Epidermal melanocyte (primary cell): ENCODE results near the gene TMEM220.

Experiments
- DNase-seq: peaks from one replicate; pipeline ENCODE4 v3.0.0; 2011; ENCODE audit warnings: low spot score; ENCODE audit not compliant: insufficient read length

The TMEM220 gene

DNA sequence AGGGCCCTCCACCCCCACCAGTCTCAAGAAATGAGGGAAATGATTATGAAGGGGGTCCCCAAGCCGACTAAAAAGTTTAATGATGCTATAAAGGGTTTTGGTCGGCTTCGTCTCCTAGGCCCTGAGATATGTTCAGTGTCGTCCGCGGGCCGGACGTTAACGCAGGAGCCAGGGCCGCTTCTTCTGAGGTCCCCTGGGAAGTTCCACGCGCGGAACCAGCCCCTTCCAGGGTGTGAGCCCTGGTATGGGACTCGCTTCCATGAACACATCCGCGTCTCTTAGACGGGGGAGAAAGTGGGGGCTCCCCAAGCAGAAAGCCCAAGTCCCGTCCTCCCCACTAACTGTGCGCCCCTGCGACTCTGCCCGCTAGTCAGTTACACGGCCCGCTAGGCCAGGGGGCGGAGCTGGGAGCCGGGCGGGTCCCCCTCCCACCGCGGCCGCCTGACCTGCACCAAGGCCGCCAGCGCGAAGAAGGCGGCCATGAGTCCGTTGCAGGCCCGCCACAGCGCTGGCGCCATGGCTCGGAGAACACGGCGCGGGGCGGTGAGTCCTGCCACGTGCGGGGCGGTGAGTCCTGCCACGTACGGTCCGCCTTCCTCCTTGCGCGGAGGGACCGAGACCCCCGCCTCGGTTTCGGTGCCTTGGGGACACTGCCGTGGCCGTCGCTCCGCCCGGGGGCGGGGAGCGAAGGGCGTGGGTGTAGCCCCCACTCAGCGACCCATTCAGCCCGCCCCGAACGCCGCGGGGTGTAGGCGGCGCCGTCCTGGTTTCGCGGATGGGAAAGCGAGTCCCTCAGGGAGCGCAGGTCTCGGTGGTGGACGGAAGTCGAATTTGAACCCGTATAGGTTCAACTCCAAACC is at the start of gene TMEM220:
Gene TMEM220, minus strand, starts transcription at position 690 of the 860 bp plus-strand sequence. Its CDS starts 172 bp downstream, at position 518.
- peak; percentile 42 for DNase-seq

- no peak for DNase-seq
Measured at GRCh38 chr17:10779609-10780008, 49.8 kb upstream of the TMEM220 start.

DNA sequence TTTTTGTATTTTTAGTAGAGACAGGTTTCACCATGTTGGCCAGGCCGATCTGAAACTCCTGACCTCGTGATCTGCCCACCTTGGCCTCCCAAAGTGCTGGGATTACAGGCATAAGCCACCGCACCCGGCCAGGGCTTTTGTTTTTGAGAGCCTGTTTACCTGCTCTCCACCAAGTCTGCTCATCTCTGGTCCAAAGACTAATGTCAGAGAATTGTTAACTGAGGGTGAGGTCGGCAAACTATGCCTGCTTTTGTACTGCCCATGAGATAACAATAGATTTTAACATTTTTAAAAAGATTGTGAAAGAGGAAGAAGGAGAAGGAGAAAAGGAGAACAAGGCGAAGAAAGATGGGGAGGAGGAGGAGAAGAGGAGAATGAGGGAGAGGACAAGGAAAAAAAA is 48.1 kb upstream of the TMEM220 start:
- DNase-seq: no peak

- no peak for DNase-seq
Measured at GRCh38 chr17:10777131-10777807, 47.4 kb upstream of the TMEM220 start.

- DNase-seq: no peak
Measured at GRCh38 chr17:10776381-10776780, 46.6 kb upstream of the TMEM220 start.

DNA sequence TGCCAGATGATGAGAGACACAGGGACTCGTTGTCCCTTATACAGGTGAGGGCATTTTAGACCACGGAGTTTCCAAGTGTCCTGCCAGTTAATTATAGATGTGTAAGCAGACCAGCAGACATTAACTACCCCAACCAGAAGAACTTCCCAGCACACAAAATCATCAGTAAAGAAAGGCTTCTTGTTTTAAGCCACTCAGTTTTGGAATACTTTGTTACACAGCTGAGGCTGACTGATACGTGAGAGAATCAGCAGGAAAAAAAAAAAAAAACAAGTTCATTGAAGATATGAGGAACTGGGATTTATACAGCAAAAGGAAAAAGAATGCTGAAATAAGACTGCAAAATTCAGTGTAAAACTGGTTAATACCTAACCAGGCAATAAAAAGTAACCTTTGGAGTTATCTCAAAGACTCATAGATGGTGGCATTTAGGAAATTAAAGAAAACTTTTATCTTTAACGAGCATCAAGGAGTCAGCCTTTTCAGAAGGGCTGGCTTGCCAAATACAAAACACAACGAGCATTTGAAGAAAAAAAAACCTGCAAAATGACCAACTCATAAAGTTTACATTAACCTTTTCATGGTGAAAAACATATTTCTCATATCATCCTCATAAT is 46.0 kb upstream of the TMEM220 start:
- DNase-seq: no peak

GRCh38 chr17:10775058-10775457 is 45.2 kb upstream of the TMEM220 start:
- DNase-seq: no peak

DNA sequence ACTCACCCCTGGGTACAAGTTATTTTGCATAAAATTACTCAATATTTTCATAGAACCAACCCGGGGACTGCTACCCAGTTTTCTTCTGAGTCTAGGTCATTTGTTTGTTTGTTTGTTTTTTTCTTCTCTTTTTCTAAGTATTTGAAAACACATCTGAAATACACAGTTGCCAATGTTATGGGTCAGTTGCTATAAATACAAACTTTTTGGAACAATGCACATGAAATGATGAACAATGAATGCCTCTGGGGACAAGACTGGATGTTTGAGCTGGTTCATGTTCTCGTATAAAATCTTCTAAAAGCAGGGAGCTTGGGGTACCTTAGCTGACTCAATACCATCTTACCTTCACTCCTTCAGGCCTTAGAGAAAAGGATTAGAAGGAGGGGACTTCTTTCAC is 43.6 kb upstream of the TMEM220 start:
- no peak for DNase-seq

DNA sequence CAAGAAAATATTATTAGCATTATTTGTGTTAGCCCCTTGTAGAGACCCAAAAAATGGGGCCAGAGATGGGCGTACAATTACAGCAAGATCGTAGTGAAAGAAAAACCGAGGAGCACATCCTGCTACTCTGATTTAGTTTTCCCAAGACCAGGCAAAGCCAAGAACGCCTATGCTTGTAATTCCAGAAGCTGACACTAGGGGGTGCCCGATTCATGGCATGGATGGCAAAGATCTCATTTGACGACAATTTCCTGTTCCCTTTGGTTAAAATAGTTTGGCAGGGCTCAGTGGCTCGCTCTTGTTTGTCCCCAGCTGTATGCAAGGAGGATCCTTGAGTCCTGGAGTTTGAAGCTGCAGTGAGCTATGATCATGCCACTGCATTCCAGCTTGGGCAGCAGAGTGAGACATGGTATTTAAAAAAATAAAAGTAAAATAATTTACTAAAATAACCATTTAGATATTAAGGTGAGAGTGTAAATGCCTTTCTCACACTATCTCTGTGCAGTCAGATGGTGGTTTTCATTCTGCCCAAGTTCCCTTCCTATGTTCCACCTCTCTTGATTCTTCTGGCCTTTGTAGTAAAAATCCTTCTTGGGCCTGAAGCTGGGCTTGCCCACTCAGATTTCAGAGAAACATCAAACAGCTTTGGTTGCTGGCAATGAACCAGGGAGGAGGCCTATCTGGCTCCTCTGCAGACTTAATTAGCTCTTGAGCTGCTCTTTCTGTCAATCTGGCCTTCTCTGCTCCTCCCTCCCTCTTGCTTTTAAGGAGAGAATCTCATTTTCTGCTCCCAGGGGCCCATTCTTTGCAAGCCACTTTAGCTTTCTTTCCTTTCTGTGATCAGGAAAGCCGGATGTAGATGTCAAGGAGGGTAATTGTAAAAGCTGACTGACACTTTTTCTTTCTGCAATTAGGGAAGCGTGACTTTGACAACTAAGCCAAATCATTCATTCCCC is 42.9 kb upstream of the TMEM220 start:
- no peak for DNase-seq

DNA sequence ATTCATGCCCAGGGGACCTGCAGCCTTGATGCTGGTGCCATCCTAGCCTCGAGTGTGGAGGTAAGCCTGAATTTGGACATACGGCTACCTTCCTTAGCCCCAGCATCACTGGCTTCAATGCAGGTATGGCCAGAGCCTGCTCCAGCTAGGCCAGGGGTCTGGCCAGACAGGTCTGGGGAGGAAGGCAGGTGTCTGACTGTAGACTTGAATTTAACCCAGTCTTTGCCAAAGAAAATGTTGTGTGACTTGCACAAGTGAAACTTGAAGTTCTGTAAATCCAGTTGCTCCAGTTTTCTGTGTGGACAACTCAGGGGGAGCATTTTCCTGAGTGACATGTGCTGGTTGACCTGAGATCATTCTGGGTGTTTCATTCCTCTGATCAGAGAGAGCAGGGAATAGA is 41.3 kb upstream of the TMEM220 start:
- no peak for DNase-seq

GRCh38 chr17:10769840-10770239 is 40.0 kb upstream of the TMEM220 start:
- no peak for DNase-seq

DNA sequence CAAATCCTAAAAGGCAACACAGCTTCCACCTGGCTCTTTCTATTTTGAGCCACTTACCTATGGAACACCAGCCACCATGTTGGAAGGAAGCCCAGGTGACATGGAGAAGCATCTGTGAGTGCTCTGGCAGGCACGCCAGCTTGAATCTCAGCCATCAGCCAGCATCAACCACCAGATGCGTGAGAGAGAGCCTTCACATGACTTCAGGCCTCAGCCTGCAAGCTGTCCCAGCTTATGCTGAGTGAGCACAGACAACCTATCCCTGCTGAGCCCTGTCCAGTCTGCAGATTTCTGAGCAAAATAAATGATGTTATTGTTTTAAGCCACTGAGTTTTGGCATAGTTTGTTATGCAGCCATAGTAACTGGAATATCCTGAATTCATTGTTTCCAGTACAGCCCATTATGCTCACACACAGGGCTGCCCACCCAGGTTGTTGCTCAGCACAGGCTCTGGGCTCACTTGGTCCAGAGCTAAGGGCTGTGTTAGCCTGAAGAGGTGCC is 39.0 kb upstream of the TMEM220 start:
- peak; percentile 46 for DNase-seq

- DNase-seq: no peak
Measured at GRCh38 chr17:10767232-10767631, 37.4 kb upstream of the TMEM220 start.

GRCh38 chr17:10762037-10762436 is 32.2 kb upstream of the TMEM220 start:
- no peak for DNase-seq

- no peak for DNase-seq
Measured at GRCh38 chr17:10761281-10761680, 31.5 kb upstream of the TMEM220 start.

DNA sequence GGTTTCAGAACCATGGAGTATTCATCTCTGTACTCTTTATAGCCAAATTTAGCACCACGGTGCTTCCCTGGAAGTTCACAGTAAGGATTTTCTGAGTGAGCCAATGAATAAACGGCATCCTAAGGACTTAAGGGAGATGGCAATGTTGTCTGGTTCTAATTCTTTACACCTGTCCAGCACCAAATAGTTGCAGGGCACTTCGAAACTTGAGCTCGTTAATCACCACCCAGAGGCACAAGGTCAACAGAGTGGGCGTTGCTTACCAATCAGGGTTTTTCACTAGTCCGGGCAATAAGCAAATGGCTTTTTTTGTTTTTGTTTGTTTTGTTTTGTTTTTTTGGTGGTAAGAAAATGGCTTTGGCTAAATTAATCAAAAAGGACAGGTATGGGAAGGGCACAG is 28.2 kb upstream of the TMEM220 start:
- no peak for DNase-seq

DNA sequence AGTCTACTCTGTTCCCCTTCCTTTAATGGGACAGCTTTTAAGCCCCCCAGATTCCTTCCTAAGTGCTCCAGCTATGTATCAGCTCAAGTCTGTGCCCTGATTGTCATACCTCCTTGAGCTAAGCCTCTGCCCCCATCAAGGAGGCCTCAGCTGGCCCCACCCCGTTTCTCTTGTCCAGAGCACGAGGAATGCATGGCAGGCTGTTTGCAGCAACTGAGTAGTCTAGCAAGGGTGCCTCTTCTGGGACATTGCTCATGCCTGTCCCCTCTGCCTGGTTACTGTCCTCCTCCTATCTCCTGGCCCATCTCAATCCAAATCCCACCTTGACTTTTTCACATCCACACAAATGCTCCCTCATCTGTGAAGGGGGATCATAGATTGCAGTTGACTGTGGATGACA is 27.8 kb upstream of the TMEM220 start:
- DNase-seq: no peak

- DNase-seq: no peak
Measured at GRCh38 chr17:10757067-10757466, 27.2 kb upstream of the TMEM220 start.

DNA sequence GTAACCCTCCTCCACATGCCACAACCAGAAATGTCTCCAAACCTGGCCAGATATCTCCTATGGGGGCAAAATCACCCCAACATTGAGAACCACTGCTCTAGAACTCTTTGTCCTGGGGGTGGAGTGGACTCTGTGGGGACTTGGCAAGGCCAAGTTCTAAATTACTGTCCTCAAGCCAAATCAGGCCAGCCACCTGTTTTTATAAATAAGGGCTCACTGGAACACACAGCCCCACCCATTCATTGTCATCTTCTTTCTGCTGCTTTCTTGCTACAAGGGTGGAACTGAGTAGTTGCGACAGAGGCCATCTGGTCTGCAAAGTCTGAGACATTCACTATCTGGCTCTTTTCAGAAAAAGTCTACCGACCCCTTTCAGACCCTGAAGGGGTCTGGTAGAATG is 26.8 kb upstream of the TMEM220 start:
- DNase-seq: no peak

- DNase-seq: no peak
Measured at GRCh38 chr17:10756185-10756584, 26.4 kb upstream of the TMEM220 start.

DNA sequence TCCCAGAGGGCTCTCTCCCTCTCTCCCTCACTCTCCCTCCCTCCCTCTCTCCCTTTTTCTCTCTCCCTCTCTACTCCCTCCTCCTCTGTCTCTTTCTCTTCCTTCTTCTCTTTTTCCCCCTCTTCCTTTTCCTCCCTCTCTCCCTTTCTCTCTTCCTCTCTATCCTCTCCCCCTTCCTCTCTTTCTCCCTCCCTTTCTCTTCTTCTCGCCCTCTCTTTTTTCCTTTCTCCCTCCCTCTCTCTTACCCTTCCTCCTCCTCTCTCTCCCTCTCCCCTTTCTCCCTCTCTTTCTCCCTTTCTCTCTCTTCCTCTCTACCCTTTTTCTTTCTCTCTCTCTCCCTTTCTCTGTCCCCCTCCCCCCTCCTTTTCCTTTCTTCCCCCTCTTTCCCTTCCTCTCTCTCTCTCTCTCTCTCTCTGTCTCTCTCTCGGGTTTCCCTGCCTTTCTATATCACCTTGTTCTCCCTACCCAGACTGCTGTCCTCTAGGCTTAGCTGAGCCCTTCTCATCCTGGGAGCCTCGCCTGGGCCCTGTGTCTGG is 25.8 kb upstream of the TMEM220 start:
- no peak for DNase-seq
